ENCODE data around the gene PLXNA1. TPM values are rescaled to one million over a fixed set of nuclear protein-coding genes. Genes with fewer than 3 reads are reported as not detected.
A peak's percentile ranks its signal among the peaks of the same experiment; 100 is the strongest.

The PLXNA1 gene
- total RNA-seq, 3 donors from 2014 or later: 21.3 to 32.2 (median 25.9) TPM

DNA sequence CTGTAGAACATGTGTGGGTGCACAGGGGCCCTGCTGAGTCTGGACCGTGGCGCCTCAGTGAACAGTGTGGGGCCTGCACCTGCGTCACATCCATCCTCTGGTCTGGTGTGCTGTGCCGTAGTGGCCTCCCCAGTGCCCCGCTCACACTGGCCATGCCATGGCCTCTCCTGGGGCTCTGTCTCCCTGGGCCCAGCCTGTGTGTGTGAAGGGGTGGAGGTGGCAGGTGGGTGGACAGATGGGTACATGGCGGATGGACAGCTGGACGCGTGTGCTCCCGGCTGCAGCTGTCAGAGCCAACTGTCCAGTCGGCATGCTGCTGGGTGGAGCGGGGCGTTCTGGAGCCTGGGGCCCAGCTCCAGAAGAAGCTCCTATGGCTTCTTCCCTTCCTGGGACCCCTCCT, 17.8 kb downstream of the PLXNA1 start:
- no peaks in the 10 kb centered on the region for H3K27me3 ChIP-seq
- no peaks in the 10 kb centered on the region for H3K36me3 ChIP-seq
- peaks cover 20 to 28% of the 10 kb centered on the region in 2 donors for H3K4me1 ChIP-seq
- no peaks in the 10 kb centered on the region for H3K9me3 ChIP-seq
- H3K4me3 ChIP-seq: no peak overlapping the region
- TF ChIP-seq POLR2A (IDR thresholded peaks at IDR 0.05): no peak
- no peak for TF ChIP-seq POLR2AphosphoS5 (IDR thresholded peaks at IDR 0.05)
- TF ChIP-seq, protein P1, sequence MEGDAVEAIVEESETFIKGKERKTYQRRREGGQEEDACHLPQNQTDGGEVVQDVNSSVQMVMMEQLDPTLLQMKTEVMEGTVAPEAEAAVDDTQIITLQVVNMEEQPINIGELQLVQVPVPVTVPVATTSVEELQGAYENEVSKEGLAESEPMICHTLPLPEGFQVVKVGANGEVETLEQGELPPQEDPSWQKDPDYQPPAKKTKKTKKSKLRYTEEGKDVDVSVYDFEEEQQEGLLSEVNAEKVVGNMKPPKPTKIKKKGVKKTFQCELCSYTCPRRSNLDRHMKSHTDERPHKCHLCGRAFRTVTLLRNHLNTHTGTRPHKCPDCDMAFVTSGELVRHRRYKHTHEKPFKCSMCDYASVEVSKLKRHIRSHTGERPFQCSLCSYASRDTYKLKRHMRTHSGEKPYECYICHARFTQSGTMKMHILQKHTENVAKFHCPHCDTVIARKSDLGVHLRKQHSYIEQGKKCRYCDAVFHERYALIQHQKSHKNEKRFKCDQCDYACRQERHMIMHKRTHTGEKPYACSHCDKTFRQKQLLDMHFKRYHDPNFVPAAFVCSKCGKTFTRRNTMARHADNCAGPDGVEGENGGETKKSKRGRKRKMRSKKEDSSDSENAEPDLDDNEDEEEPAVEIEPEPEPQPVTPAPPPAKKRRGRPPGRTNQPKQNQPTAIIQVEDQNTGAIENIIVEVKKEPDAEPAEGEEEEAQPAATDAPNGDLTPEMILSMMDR (IDR thresholded peaks at IDR 0.05): no peak
- DNase-seq (ENCODE audit: low spot score in 2 of 2): no peak
- H3K27ac ChIP-seq: peak overlapping the region; percentile 70 to 93
- intact Hi-C loops (cut with DNase I; ENCODE audit: low total_unique reads): no loop called here

DNA sequence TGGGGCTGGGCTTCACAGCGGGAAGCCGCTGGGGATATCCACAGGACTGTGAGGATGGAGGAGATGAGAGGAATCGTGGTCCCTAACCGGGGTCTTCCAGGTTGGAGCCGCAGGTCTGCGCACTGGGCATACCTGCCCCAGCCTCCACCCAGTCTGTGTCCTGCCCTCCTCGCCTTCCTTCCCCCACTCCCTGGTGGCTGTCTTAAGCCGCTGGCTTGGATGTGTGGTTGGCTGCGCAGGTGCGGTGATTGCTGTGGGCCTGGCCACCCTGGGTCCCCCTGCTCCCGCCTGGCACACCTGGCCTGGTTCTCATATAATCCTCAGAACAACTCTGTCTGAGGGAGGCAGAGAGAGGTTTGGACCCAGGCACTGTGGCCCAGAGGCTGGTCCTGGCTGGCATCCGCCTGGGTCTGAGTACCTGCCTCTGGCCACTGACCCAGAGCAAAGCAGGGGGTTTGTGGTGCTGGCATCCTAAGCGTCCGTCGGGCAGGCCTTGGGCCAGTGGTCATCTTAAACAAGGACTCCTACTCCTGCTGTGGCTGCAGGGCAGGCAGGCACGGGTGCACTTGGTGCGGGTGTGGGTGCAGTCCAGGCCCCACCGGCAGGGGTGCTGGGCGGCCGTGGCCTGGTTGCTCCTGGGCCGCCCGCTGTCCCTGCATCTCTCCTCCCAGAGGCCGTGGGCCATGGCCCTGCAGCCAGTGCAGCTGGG, 18.7 kb downstream of the PLXNA1 start:
- Histone ChIP-seq H3K27me3 (no peaks in the 10 kb centered on the region), H3K9me3 (no peaks in the 10 kb centered on the region), H3K27ac (peak overlapping the region; percentile 70 to 93), H3K4me1 (peaks cover 19 to 23% of the 10 kb centered on the region in 2 donors), H3K36me3 (no peaks in the 10 kb centered on the region), H3K4me3 (peak overlapping the region in 1 of 3 donors; percentile 51)
- TF ChIP-seq POLR2A (IDR thresholded peaks at IDR 0.05): no peak
- TF ChIP-seq, protein P1 (IDR thresholded peaks at IDR 0.05): peak in 1 of 3 donors; percentile 16
- no peak for TF ChIP-seq POLR2AphosphoS5 (IDR thresholded peaks at IDR 0.05)
- no peak for DNase-seq (ENCODE audit: low spot score in 2 of 2)
- intact Hi-C loops (cut with DNase I; ENCODE audit: low total_unique reads): no loop called here

DNA sequence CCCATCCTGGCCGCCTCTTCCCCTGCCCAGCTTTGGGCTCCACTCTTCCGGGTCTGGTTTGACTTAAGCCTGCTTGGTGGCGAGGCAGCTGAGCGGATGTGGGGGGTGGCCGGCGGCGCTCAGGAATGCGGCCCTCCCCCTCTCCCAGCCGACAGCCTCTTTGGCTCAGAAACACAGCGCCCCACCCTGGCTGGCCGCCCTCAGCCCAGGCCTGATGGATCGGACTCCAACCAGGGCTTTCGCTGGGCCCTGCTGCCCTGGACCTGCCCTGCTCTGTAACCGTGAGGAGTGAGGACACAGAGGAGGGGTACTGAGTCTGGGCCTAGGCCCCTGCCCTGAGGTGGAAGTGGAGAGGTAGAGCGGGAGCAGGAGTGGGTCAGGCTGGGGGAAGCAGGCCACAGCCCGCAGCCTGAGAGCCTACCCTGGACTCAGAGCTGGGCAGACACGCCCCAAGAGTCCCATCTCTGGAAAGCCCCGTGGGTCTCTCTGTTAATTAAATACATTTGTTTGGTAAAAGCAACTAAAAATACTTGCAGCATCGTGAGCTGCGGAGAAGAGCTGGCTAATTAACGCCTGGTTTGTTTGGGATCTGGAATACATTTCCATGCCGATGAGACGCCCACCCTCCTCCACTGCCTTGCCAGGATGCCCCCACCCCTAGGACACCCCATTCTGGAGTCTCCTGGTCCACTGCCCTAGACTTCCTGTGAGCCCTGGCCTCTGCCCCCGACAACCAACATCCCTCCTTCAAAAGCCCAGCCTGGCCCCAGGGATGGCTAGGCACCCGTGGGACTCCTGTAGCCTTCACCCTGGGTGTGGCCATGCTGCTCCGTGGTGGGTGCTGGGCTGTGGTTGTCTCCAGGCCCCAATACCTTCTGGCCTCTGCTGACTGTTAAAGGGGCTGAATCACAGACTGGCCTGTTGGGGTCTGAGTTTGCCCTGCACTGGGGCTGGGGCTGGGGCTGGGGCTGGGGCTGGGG, 19.6 kb downstream of the PLXNA1 start:
- H3K27ac ChIP-seq: peak overlapping the region; percentile 70 to 93

DNA sequence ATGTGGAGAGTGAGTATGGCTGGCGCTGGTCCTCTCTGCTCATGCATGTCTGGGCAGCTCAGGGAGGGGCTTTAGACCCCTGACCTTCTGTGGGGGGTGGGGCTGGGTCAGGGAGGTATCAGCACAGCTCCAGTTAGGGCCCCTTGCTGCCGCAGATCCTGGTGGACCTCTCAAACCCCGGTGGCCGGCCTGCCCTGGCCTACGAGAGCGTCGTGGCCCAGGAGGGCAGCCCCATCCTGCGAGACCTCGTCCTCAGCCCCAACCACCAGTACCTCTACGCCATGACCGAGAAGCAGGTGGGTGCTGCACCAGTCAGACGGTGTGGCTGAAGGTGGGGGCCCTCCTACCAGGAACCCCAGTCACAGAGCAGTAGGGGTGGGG, 20.2 kb downstream of the PLXNA1 start:
- Histone ChIP-seq H3K9me3 (no peaks in the 10 kb centered on the region), H3K4me3 (peak overlapping the region in 1 of 3 donors; percentile 51), H3K4me1 (peaks cover 19 to 20% of the 10 kb centered on the region in 2 donors), H3K27me3 (no peaks in the 10 kb centered on the region), H3K36me3 (no peaks in the 10 kb centered on the region), H3K27ac (peak overlapping the region; percentile 70 to 93)
- TF ChIP-seq POLR2AphosphoS5 (IDR thresholded peaks at IDR 0.05): no peak
- TF ChIP-seq, protein P1 (IDR thresholded peaks at IDR 0.05): no peak
- no peak for TF ChIP-seq POLR2A (IDR thresholded peaks at IDR 0.05)
- no peak for DNase-seq (ENCODE audit: low spot score in 2 of 2)
- intact Hi-C loops (cut with DNase I; ENCODE audit: low total_unique reads): no loop called here

More for the DNA sequence above, 19.6 kb downstream of the PLXNA1 start:
- H3K9me3 ChIP-seq: no peaks in the 10 kb centered on the region
- peaks cover 19 to 20% of the 10 kb centered on the region in 2 donors for H3K4me1 ChIP-seq
- peak overlapping the region in 1 of 3 donors; percentile 51 for H3K4me3 ChIP-seq
- TF ChIP-seq POLR2AphosphoS5 (IDR thresholded peaks at IDR 0.05): peak in 2 of 3 donors; percentile 33 to 52
- no peak for TF ChIP-seq POLR2A (IDR thresholded peaks at IDR 0.05)
- TF ChIP-seq, protein P1 (IDR thresholded peaks at IDR 0.05): no peak
- no peaks in the 10 kb centered on the region for H3K27me3 ChIP-seq
- intact Hi-C loops (cut with DNase I; ENCODE audit: low total_unique reads): no loop called here
- peak; percentile 74 to 81 for DNase-seq (ENCODE audit: low spot score in 2 of 2)
- no peaks in the 10 kb centered on the region for H3K36me3 ChIP-seq
